ENCODE results near the gene DNAJC22. TPM values are rescaled to one million over a fixed set of nuclear protein-coding genes. Genes with fewer than 3 reads are reported as not detected.
"Not testable (repeated sequence)": the region's sequence is repeated elsewhere in the genome, so short reads cannot be mapped to it uniquely, and the experiment has no call there.

DNAJC22 gene
- polyA plus RNA-seq (2013, experiment 1 of 2), result 0.35 TPM
- polyA plus RNA-seq (2013, experiment 2 of 2), result 0.57 TPM

- H3K36me3 ChIP-seq (ENCODE audit: insufficient read depth, low read length), result no peaks in the 10 kb centered on the region
- H3K27me3 ChIP-seq (ENCODE audit: insufficient read depth, low read length), result peaks cover 81% of the 10 kb centered on the region
- H3K4me1 ChIP-seq (ENCODE audit: insufficient read depth, low read length), result peaks cover 9% of the 10 kb centered on the region
- H3K9ac ChIP-seq (ENCODE audit: low read depth, low read length), result no peak within 1 kb of the TSS
- peak within 1 kb of the TSS; percentile 43 for H3K4me3 ChIP-seq (ENCODE audit: low read length)
- no peaks in the 10 kb centered on the region for H3K9me3 ChIP-seq (ENCODE audit: insufficient read depth, low read depth, low read length)
- under 1% methylated on average over 47 of the region's 47 CpGs for WGBS
- H3K27ac ChIP-seq (ENCODE audit: low read depth, low read length), result no peak within 1 kb of the TSS
These were observed at the start of gene DNAJC22 for GRCh38 chr12:49346659-49347310. Gene DNAJC22, plus strand, starts transcription at chr12:49346888. Its CDS starts 1,985 bp downstream, at chr12:49348873.

GRCh38 chr12:49297695-49298060 lies 49.0 kb upstream of the DNAJC22 start:
- Histone ChIP-seq H3K36me3 (ENCODE audit: insufficient read depth, low read length) (no peaks in the 10 kb centered on the region), H3K27me3 (ENCODE audit: insufficient read depth, low read length) (peaks cover 74% of the 10 kb centered on the region), H3K9ac (ENCODE audit: low read depth, low read length) (no peak overlapping the region), H3K4me1 (ENCODE audit: insufficient read depth, low read length) (peaks cover 14% of the 10 kb centered on the region; the same call in 1 of the 2 replicates), H3K9me3 (ENCODE audit: insufficient read depth, low read depth, low read length) (no peaks in the 10 kb centered on the region), H3K27ac (ENCODE audit: low read depth, low read length) (no peak overlapping the region), H3K4me3 (ENCODE audit: low read length) (0 out of 2 replicates have a peak overlapping the region, but pooled peaks have one; percentile 35)
- 28% methylated on average over 8 of the region's 8 CpGs for WGBS

- no peaks in the 10 kb centered on the region for H3K9me3 ChIP-seq (ENCODE audit: insufficient read depth, low read depth, low read length)
- no peak overlapping the region for H3K27ac ChIP-seq (ENCODE audit: low read depth, low read length)
- H3K4me1 ChIP-seq (ENCODE audit: insufficient read depth, low read length), result peaks cover 14% of the 10 kb centered on the region; the same call in 1 of the 2 replicates
- no peaks in the 10 kb centered on the region for H3K36me3 ChIP-seq (ENCODE audit: insufficient read depth, low read length)
- 68% methylated on average over 6 of the region's 6 CpGs for WGBS
- peaks cover 73% of the 10 kb centered on the region for H3K27me3 ChIP-seq (ENCODE audit: insufficient read depth, low read length)
- no peak overlapping the region for H3K4me3 ChIP-seq (ENCODE audit: low read length)
- H3K9ac ChIP-seq (ENCODE audit: low read depth, low read length), result no peak overlapping the region
These were observed 48.5 kb upstream of the DNAJC22 start for GRCh38 chr12:49298160-49298559.

GRCh38 chr12:49301760-49302159 lies 44.9 kb upstream of the DNAJC22 start:
- 79% methylated on average over 4 of the region's 4 CpGs for WGBS
- no peaks in the 10 kb centered on the region for H3K36me3 ChIP-seq (ENCODE audit: insufficient read depth, low read length)
- no peak overlapping the region for H3K9ac ChIP-seq (ENCODE audit: low read depth, low read length)
- H3K4me3 ChIP-seq (ENCODE audit: low read length), result no peak overlapping the region
- no peak overlapping the region for H3K27ac ChIP-seq (ENCODE audit: low read depth, low read length)
- H3K4me1 ChIP-seq (ENCODE audit: insufficient read depth, low read length), result no peaks in the 10 kb centered on the region
- no peaks in the 10 kb centered on the region for H3K9me3 ChIP-seq (ENCODE audit: insufficient read depth, low read depth, low read length)
- peaks cover 44% of the 10 kb centered on the region for H3K27me3 ChIP-seq (ENCODE audit: insufficient read depth, low read length)

GRCh38 chr12:49304161-49304560 lies 42.5 kb upstream of the DNAJC22 start:
- H3K9ac ChIP-seq (ENCODE audit: low read depth, low read length), result no peak overlapping the region
- H3K27ac ChIP-seq (ENCODE audit: low read depth, low read length), result no peak overlapping the region
- H3K36me3 ChIP-seq (ENCODE audit: insufficient read depth, low read length), result no peaks in the 10 kb centered on the region
- peaks cover 26% of the 10 kb centered on the region for H3K27me3 ChIP-seq (ENCODE audit: insufficient read depth, low read length)
- no peak overlapping the region for H3K4me3 ChIP-seq (ENCODE audit: low read length)
- no peaks in the 10 kb centered on the region for H3K4me1 ChIP-seq (ENCODE audit: insufficient read depth, low read length)
- no peaks in the 10 kb centered on the region for H3K9me3 ChIP-seq (ENCODE audit: insufficient read depth, low read depth, low read length)
- 79% methylated on average over 2 of the region's 2 CpGs for WGBS

- Histone ChIP-seq H3K36me3 (ENCODE audit: insufficient read depth, low read length) (no peaks in the 10 kb centered on the region), H3K9ac (ENCODE audit: low read depth, low read length) (no peak overlapping the region), H3K4me1 (ENCODE audit: insufficient read depth, low read length) (no peaks in the 10 kb centered on the region), H3K27ac (ENCODE audit: low read depth, low read length) (no peak overlapping the region), H3K9me3 (ENCODE audit: insufficient read depth, low read depth, low read length) (no peaks in the 10 kb centered on the region), H3K4me3 (ENCODE audit: low read length) (no peak overlapping the region), H3K27me3 (ENCODE audit: insufficient read depth, low read length) (peaks cover 25% of the 10 kb centered on the region)
- WGBS, result 85% methylated on average over 6 of the region's 6 CpGs
These were observed 40.8 kb upstream of the DNAJC22 start for GRCh38 chr12:49305762-49306510.

GRCh38 chr12:49309386-49309785 lies 37.3 kb upstream of the DNAJC22 start:
- Histone ChIP-seq H3K9ac (ENCODE audit: low read depth, low read length) (no peak overlapping the region), H3K4me1 (ENCODE audit: insufficient read depth, low read length) (no peaks in the 10 kb centered on the region)
- WGBS, result 86% methylated on average over 7 of the region's 7 CpGs

GRCh38 chr12:49310451-49311000 lies 36.2 kb upstream of the DNAJC22 start:
- H3K27ac ChIP-seq (ENCODE audit: low read depth, low read length); H3K4me1 ChIP-seq (ENCODE audit: insufficient read depth, low read length); H3K9ac ChIP-seq (ENCODE audit: low read depth, low read length); H3K27me3 ChIP-seq (ENCODE audit: insufficient read depth, low read length); H3K36me3 ChIP-seq (ENCODE audit: insufficient read depth, low read length); H3K4me3 ChIP-seq (ENCODE audit: low read length); H3K9me3 ChIP-seq (ENCODE audit: insufficient read depth, low read depth, low read length): not testable (repeated sequence)
- WGBS, result no CpG with 5 or more reads among the region's 3 CpGs

More at GRCh38 chr12:49309386-49309785, 37.3 kb upstream of the DNAJC22 start:
- no peaks in the 10 kb centered on the region for H3K9me3 ChIP-seq (ENCODE audit: insufficient read depth, low read depth, low read length)
- peaks cover 12% of the 10 kb centered on the region for H3K27me3 ChIP-seq (ENCODE audit: insufficient read depth, low read length)
- H3K36me3 ChIP-seq (ENCODE audit: insufficient read depth, low read length), result no peaks in the 10 kb centered on the region
- no peak overlapping the region for H3K4me3 ChIP-seq (ENCODE audit: low read length)
- H3K27ac ChIP-seq (ENCODE audit: low read depth, low read length), result no peak overlapping the region

- Histone ChIP-seq H3K9ac (ENCODE audit: low read depth, low read length) (no peak overlapping the region), H3K36me3 (ENCODE audit: insufficient read depth, low read length) (no peaks in the 10 kb centered on the region), H3K9me3 (ENCODE audit: insufficient read depth, low read depth, low read length) (no peaks in the 10 kb centered on the region), H3K27me3 (ENCODE audit: insufficient read depth, low read length) (peaks cover 8% of the 10 kb centered on the region), H3K27ac (ENCODE audit: low read depth, low read length) (no peak overlapping the region), H3K4me3 (ENCODE audit: low read length) (no peak overlapping the region), H3K4me1 (ENCODE audit: insufficient read depth, low read length) (no peaks in the 10 kb centered on the region)
- WGBS, result 86% methylated on average over 1 of the region's 1 CpG
These were observed 31.9 kb upstream of the DNAJC22 start for GRCh38 chr12:49314811-49315210.

GRCh38 chr12:49317118-49317517 lies 29.6 kb upstream of the DNAJC22 start:
- not testable (repeated sequence) for H3K27me3 ChIP-seq (ENCODE audit: insufficient read depth, low read length); H3K9me3 ChIP-seq (ENCODE audit: insufficient read depth, low read depth, low read length); H3K4me1 ChIP-seq (ENCODE audit: insufficient read depth, low read length); H3K4me3 ChIP-seq (ENCODE audit: low read length); H3K36me3 ChIP-seq (ENCODE audit: insufficient read depth, low read length); H3K27ac ChIP-seq (ENCODE audit: low read depth, low read length); H3K9ac ChIP-seq (ENCODE audit: low read depth, low read length)
- 97% methylated on average over 8 of the region's 10 CpGs for WGBS

- not testable (repeated sequence) for H3K4me1 ChIP-seq (ENCODE audit: insufficient read depth, low read length); H3K4me3 ChIP-seq (ENCODE audit: low read length); H3K9ac ChIP-seq (ENCODE audit: low read depth, low read length); H3K27ac ChIP-seq (ENCODE audit: low read depth, low read length); H3K9me3 ChIP-seq (ENCODE audit: insufficient read depth, low read depth, low read length); H3K27me3 ChIP-seq (ENCODE audit: insufficient read depth, low read length)
- peaks cover 10% of the 10 kb centered on the region for H3K36me3 ChIP-seq (ENCODE audit: insufficient read depth, low read length)
- WGBS, result 92% methylated on average over 9 of the region's 9 CpGs
These were observed 26.1 kb upstream of the DNAJC22 start for GRCh38 chr12:49320411-49321103.

Measured in HUES64 (cell line).